SU-DHL-6 (cell line): ENCODE results near the gene ME3.

Experiments
- CTCF ChIP-seq: fragments of 200-600 bp; sonication (generic); IDR thresholded peaks from one replicate; pipeline ENCODE4 v1.5.1; 2017; ENCODE audit warnings: antibody characterized with exemption, mild to moderate bottlenecking, low read length, moderate library complexity; ENCODE audit not compliant: insufficient read depth, poor library complexity, severe bottlenecking
- EZH2phosphoT487 ChIP-seq: fragments of 200-600 bp; sonication (generic), shearing (Covaris generic); conservative IDR thresholded peaks from 2 replicates; pipeline ENCODE4 v1.6.1; 2018; ENCODE audit warnings: mild to moderate bottlenecking, antibody characterized with exemption, low read length, moderate library complexity, mixed read lengths

- no peak for TF ChIP-seq CTCF
- TF ChIP-seq EZH2phosphoT487: no peak
Measured at GRCh38 chr11:86477495-86478155, 194.8 kb downstream of the ME3 start.
